HG03103 (cell line): ENCODE data around the gene TRIM29.

Experiments used
- ATAC-seq: cut with Tn5 transposase; IDR thresholded peaks from one replicate; pipeline ENCODE4 v1.9.1; 2021; ENCODE audit warnings: low read depth; ENCODE audit not compliant: unreplicated experiment

The TRIM29 gene

DNA sequence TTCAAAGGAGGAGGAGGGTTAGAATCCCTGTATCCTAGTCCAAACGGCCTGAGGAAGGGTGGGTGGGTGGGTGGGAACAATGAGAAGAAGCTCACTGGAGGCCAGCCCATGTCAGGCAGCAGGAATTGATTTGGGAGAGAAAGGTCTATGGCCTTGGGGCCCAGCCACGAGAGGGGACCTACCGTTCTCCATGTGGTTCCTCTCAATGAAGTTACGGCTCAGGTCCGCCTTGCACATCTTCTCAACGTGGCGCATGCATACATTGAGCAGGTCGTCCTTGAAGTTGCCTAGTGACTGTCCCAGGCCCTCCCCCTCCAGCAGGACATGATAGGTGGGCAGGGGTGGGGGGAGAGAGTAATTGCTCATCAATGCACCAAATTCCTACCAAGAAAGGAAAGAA is 12.4 kb downstream of the TRIM29 start:
- no peak for ATAC-seq

DNA sequence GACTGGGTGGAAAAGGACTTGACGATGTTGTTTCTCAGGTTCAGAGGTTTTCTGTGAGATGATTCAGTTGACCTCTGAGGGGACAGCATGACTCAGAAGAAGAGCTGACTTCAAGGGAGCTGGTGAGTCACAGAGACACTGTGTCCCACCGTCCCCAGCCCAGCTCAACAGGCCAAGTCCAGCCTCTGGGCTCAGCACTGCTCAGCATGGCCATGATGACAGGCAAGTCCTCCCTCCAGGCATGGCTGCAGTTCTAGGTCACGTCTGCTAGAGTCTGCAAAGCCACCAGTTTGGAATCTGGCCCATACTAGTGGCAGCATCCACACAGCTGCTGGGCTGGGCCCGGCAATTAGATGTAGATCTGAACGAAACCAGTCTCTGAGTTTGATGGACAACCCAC is 12.9 kb downstream of the TRIM29 start:
- no peak for ATAC-seq

DNA sequence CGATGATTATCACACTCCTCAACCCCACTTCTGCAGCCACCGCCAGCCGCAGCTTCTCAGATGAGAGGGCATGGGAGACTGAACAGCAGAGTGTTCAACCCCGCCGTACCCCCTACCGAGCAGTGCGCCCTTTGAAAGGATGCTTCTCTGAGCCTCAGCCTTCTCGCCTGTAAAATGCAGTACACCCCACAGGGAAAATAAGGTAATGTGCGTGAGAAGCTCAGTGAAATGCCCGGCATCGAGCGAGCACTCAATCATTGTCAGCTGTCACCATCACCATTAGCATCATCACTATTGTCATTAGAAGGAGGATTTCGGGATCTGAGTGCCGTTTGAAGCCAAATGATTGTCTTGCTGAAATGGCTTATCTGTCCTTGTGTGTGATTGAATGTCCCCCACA is 13.6 kb downstream of the TRIM29 start:
- no peak for ATAC-seq

DNA sequence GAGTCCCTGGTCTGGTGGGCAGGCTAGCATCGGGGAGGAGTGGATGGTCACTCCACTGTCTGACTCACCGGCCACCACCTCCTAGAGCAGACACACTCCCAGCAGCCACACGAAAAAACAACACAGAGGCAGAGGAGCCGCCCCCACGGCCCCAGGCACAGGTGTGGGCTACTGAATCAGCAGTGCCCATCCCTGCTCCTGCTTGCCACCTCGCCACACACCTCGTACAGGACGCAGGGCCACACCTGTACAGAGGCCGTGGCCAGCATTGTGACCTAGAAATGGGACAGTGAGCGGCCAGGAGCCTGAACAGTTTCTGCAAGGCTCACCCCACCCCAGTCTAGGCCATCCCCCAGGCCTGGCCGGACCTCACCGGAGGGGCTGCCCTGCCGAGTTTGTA is 14.0 kb downstream of the TRIM29 start:
- ATAC-seq: no peak

DNA sequence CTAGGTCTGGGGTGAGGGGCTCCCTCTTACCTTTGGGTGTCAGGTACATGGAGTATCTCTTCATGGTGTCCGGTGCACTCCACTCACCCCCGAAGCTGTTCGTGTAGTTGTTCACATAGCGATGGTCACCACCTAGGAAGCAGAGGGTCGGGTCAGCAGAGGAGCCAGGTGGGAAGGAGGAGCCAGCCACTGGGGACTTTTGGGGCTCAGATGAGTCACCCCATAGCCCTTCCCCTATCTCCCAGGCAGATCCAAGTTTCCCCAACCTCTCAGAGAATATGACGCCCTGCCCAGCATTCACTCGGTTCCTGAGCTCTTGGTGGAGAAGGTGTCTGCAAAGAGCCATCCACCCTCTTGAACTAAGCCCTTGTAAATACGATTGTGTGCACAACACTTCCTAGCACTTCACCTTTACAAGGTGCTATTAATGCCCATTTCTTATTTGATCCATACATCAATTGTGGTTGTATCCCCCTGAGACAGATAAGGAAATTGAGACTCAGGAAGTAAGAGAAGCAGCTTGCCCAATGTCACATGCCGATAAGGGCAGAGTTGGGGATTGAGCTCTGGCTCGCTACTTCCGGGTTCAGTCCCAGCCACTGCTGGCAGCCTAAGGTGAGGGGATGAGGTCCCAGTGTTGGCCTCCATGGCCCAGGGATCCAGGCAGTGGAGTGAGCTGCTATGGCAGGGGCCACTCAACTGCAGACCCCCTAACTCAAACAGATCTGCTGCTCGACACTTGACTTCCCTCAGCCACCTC is 14.8 kb downstream of the TRIM29 start:
- ATAC-seq: no peak

DNA sequence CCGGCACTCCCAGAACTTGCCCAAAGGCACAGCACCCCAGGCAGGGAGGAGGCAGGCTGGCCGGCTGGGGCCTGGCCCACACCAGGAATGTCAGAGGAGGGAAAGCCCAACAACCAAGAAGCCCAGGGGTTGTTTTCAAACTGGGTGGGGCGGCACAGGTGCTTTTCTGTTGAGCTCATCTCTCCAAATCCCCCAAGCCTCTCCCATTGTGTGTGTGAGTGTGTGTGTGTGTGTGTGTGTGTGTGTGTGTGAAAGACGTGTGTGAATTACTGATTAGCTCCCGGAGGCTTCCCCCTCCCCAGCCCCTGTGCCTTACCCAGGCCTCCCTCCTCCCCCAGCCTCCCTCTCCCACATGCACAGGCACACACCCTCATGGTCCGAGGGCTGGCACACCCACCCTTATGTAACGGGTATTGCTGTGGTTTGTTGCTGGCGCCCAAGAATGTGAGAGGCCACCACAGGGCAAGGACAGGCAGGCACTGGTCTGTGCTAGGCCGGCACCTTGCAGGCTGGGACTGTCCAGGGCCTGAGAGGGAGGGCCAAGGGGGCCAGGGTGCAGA is 15.9 kb downstream of the TRIM29 start:
- ATAC-seq: no peak

DNA sequence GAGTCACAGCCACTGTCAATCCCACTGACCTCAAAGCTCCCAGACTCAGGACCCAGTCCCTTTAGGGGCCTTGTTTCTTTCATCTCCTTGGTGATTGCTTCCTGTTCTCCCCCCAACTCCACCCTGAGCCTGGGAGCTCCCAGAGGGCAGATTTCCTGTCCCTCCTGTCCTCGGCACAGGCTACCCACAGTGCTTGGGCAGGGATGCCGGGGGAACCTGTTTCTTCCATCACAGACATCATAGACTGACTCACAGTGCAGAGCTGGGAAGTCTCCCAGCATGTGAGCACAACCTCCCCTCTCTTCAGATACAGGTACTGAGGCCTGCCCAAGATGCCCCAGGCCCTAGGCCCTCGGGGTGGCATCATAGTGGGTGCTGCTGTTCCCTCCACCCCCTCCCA is 16.6 kb downstream of the TRIM29 start:
- ATAC-seq: no peak

DNA sequence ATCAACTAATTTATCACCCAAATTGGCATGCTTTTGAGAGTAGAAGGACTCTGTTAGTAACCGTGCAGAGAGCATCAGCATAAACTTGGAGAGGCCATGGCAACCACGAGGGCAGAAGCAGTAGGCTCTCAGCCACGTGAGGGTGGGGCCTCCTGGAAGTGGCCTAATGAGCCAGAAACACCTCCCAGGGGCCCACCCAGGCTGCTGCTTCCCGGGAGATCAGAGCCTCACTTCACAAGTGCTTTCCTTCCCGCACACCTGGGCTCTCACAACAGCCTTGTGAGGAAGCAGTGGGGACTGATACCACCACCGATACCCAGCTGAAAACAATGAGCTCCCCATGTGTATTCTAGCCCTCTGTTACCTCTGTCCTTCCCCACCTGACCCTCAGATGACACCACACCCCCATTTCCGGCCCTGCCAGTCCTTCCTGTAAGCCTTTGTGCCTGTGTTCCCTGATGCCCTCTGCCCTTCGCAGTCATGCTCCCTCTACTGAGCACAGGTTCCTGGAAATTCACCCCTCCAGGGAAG is 17.0 kb downstream of the TRIM29 start:
- ATAC-seq: no peak

DNA sequence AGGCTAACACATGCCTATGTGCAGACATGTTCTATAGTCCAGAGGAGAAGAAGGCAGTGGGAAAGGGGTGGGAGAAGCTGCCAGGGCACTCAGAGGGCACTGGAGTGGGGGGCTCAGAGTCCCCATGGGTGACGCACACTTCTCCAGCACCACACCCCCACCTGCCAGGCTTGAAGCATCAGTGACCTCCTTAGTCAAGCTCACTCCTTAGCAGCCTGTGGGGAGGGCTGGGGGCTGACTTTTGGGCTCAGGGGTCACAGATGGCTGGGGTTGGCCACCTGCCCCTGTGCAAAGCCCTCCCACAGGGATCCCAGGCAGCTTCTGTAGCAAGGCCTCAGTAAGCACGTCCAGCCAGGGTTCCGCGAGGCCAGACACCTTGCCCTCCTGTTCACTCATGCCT is 18.8 kb downstream of the TRIM29 start:
- no peak for ATAC-seq

DNA sequence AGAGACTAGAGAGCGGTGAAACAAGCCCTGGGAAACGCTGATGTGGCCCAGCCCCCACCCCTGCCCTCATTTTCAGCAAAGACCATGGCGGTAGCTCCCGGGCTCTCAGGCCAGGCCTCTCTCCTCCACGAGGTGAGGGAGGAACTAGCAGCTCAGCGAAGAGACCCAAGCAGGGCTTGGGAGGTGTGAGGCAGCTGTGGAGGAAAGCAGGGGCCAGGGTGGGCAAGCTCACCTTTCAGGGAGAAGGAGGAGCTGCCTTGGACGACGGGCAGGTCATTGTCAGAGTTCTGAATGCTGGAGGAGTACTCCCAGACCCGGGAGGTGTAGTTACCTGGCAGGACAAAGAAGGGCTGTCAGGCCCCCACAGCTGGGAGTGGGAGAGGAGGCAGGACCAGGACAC is 19.9 kb downstream of the TRIM29 start:
- no peak for ATAC-seq

DNA sequence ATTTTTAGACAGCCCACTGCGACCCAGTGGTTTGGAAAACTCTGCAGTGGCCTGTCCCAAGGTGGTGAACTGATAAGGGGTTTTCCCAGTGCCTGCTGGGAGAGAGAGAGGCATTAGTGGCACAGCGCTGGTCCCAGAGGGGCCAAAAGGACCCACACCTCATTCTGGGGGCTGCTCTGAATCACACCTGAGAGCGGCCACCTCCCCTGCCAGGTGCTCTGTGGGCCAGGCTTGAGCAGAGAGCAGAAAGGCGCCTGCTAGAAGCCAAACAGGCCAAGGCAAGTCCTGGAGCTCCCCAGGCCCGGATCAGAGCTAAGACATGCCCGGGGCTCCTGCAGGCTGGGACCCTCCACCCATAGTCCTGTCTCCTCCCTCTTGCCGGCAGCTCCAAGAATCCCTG is 20.9 kb downstream of the TRIM29 start:
- no peak for ATAC-seq

DNA sequence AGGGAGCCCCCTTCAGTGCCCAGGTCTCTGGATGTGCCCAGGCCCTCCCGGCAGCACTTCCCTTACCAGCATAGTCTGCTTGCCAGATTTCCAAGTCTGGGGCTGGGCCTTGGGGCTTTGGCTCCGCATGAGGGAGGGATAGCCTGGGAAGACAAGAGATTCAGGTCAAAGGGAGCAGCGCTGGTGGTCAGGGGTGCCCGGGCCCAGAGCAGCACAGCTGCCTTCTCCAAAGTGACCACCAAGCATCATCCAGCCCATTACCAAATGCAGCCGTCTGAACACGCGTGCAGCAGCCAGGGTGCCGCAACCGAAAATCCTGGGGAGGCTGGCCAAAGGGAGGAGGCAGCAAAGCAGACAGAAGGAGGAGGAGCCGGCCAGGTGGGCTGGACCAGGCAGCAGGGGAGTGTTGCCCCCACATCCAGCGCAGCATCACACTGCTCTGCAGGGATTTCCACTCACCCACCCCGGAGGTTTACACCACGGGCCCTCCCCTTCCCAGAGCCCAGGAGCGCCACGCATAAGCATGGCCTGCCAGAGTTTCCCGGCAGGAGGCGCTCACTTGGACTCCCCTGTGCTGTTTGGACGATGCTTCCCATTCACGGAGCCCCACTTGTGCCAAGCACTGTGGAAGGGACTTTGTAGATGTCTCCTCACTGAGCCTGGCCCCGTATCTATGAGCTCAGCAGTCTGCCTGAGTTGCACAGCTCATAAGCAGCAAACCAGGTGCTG is 22.5 kb downstream of the TRIM29 start:
- ATAC-seq: no peak

DNA sequence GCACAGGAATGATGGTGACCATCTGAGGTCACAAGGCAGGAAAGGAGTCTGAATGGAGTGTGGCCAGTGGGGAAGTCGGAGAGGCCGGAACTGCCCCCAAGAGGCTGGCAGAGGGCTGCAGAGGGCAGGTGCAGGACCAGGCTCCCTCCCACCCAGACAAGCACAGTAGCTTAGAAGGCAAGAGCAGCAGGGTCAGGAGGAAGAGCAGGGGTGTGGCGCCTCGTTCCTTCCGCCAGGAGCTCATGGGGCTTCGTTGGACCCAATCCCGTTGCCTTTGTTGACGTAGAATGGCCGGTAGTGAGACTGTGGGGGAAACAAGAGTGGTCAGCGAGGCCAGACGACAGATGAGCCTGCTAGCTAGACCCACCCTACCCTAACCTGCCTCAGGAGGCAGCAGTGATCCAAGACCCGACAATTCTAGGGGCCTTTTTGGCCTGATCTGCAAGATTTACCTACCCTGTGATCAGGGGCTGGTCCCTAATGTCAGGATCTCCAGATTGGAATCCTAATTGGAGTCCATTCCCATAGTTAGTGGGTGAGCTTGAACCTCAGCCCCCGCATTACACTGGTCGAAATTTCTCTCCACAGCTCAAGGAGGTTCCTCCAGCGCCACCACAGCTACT is 25.6 kb downstream of the TRIM29 start:
- no peak for ATAC-seq

DNA sequence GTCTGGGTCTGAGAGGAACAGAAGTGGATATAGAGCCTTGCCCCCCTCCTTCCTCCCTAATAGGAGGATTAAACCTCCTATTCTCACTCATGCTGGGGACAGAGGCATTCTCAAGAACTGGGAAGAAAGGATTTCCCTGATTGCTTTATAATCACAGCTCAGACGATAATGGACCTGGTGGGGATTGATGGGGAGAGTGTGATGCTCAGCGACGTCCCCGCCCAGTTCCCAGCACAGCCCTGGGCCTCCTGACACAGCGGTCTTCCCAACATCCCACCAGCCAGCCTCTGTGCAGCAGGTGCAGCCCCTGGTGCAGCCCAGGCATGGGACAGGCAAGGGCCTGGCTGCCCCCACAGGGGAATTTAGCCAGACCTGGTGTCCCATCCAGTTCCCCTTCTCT is 28.4 kb downstream of the TRIM29 start:
- no peak for ATAC-seq

DNA sequence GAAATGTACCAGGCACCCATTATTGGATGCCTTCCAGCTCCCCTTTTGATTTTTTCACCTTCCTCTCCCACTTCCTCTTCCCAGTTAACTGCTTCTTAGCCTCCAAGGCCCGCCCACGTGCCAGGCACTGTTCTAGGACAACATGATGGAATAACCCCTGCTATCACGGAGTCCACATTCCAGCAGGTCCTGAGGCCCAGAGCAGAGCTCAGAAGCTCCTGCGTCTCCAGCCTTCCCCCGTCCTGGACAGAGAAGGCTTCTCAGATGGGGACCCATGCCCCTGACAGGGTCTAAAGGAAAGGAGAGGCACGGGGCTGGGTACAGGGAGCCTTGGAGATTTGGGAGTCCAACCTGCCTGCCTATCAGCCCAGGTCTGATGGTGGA is 29.1 kb downstream of the TRIM29 start:
- no peak for ATAC-seq

DNA sequence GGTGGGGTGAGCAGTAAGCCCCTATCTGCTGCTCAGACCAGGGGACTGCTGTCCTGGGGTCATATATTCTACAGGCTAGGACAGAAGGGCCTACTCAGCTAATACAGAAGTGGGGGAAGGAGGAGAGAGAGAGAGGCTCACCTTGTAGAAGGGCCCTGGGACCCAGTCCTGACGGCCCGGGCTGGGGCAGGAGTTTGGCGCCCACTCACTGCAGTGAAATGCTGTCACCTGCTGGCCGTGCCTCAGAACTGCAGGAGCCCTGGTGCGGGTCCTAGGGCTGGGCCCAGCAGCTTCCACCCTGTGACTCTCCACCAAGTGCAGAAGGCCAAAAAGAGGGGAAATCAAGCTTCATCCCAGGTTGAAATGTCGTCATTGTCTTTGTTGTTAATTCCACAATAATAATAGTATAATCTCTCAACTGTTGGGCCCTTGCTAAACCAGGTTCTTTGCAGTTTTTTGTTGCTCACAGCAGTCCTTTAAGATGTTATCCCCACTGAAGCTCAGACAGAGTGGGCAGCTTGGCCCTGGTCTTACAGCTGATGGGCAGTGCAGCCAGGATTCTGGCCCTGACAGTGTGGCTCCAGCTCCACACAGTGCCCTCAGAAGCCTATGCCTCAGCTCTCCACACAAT is 29.6 kb downstream of the TRIM29 start:
- ATAC-seq: no peak

DNA sequence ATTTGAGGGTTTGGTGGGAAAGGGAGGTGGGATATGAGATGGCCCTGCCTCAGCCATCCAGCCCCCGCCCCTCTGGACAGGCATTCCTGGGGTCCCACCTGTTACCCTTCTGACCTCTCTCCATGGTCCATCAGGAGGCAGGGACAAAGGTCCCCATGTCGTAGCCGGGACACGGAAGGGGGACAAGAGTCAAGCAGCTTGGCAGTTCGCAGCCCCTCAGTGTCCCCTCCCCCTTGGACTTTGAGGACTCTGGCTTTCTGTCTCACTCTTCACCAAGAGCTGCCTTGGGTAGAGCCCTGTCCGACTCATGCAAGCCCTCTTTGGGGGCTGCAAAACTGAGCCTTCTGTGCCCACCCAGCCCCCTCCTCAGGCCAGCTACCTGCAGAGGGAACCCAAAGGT is 30.2 kb downstream of the TRIM29 start:
- no peak for ATAC-seq

DNA sequence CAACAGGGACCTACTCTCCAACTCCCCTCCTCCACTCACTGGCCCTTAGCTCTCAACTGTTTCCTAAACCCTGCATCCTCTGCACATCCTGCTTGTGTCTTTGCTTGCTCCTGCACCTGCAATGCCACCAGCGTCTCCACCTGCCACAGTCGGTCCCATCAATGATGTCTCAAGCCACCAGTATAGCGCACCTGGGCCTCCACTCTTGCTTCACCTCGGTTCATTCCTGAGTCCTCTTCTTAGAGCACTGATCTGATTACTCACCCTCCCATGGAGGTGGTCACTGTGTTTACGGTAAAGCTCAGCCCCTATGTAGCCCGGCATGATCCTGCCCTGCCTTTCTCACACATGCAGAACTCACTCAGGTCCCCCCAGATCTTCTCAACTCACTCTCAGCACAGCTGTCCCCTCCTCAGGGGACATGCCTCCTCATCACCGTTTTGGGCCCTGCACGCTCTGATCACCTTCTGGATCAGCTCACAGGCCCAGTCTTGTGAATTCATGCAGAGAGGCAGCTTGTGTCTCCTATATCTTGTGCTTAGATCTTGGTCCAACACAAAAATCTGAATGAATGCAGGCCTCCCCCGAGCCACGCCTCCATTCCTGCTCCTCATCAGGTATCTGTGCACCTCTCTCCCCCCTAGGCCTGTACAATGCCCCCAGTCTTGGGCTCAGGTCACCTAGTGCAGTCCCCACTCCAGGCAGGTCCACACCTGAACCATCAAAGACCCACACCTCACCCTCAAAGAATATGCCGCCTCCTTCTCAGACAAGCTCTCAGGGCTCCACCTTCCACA is 31.4 kb downstream of the TRIM29 start:
- ATAC-seq: no peak

DNA sequence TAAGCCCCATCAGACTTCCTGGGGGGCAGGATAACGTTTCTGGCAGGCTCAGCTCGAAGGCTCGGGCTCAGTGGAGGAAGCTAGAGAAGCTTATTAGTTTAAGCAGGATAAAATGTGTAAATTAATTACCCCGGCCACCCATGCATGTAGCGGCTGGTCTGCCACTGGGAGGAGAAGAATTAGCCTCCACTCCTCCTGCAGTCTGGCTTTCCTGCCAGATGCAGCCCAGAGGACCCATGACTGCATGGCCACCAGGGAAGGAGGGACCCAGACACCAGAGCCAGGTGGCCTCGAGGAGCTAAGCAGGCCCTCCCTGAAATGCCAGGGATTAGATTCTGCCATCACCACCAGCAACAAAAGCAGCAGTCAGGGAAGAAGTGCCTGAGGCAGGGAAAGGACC is 32.3 kb downstream of the TRIM29 start:
- no peak for ATAC-seq

DNA sequence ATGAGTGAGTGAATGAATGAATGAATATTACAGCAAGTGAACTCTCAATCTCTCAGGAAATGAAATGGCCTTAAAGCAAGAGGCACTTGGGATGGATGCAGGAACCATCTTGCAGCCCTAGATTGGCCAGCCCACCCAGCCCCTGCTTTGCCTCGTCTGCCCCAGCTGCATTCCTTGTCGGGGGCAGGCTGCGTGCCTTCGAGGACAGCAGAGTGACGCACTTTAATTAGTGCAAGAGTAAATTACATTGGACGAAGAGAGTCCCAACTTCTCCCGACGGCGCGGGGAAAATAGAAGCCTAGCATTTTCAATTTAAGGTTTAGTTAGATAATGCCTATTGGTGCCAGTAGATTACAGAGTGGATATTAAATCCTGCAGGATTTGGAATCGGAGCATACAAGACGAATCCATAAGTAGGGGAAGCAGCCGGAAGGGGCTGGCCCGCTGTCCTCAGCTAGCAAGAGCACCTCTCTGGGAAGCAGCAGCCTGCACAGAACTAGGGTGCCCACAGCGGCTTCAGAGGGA is 33.8 kb downstream of the TRIM29 start:
- ATAC-seq: no peak
